Muscle of back (tissue), 11 donors: ENCODE results near the gene PPP3CA. TPM values are rescaled to one million over a fixed set of nuclear protein-coding genes. Genes with fewer than 3 reads are reported as not detected.
"Not testable (repeated sequence)": the region's sequence is repeated elsewhere in the genome, so short reads cannot be mapped to it uniquely, and the experiment has no call there.

ENCODE experiments used
- DNase-seq, 3 donors: peaks; one replicate each; pipeline versions ENCODE4 v3.0.0 to v3.0.0-alpha.2; 2013
- polyA plus RNA-seq, 10 donors: library from polyadenylated mRNA; unstranded; fragments of 120-200 nt; gene quantifications; one replicate each; pipeline ENCODE4 v1.2.1, GENCODE V29; 2013; ENCODE audit not compliant: insufficient read length in 10 of 10

The PPP3CA gene
- polyA plus RNA-seq, 10 donors, result 29.1 to 38.0 (median 31.7) TPM

- no peak for DNase-seq
These were observed 337.9 kb downstream of the PPP3CA start for GRCh38 chr4:101009471-101009870.

- no peak for DNase-seq
These were observed 338.8 kb downstream of the PPP3CA start for GRCh38 chr4:101008503-101008902.

GRCh38 chr4:101005659-101006058, 341.7 kb downstream of the PPP3CA start:
- no peak for DNase-seq

- no peak for DNase-seq
These were observed 346.8 kb downstream of the PPP3CA start for GRCh38 chr4:101000496-101000895.

- DNase-seq, result no peak
These were observed 351.7 kb downstream of the PPP3CA start for GRCh38 chr4:100995671-100996070.

- not testable (repeated sequence) for DNase-seq
These were observed 352.3 kb downstream of the PPP3CA start for GRCh38 chr4:100995002-100995401.

GRCh38 chr4:100991332-100992069, 355.8 kb downstream of the PPP3CA start:
- not testable (repeated sequence) for DNase-seq

GRCh38 chr4:100989401-100989800, 357.9 kb downstream of the PPP3CA start:
- DNase-seq, result no peak

- peak in 2 of 3 donors; percentile 15 to 25 for DNase-seq
These were observed 358.4 kb downstream of the PPP3CA start for GRCh38 chr4:100988876-100989275.

- DNase-seq, result no peak
These were observed 360.9 kb downstream of the PPP3CA start for GRCh38 chr4:100986360-100986868.

GRCh38 chr4:100985576-100985975, 361.8 kb downstream of the PPP3CA start:
- DNase-seq, result no peak

GRCh38 chr4:100984901-100985300, 362.4 kb downstream of the PPP3CA start:
- peak in 1 of 3 donors; percentile 48 for DNase-seq

- no peak for DNase-seq
These were observed 363.9 kb downstream of the PPP3CA start for GRCh38 chr4:100983426-100983825.

- peak in 1 of 3 donors; percentile 4 for DNase-seq
These were observed 365.0 kb downstream of the PPP3CA start for GRCh38 chr4:100982345-100982744.

GRCh38 chr4:100981447-100982204, 365.7 kb downstream of the PPP3CA start:
- peak; percentile 17 to 64 (median 41) for DNase-seq

GRCh38 chr4:100979736-100980135, 367.6 kb downstream of the PPP3CA start:
- peak in 1 of 3 donors; percentile 57 for DNase-seq

GRCh38 chr4:100977746-100978397, 369.5 kb downstream of the PPP3CA start:
- peak in 1 of 3 donors; percentile 13 for DNase-seq

- DNase-seq, result peak in 1 of 3 donors; percentile 7
These were observed 370.1 kb downstream of the PPP3CA start for GRCh38 chr4:100977274-100977673.
